GM12892 (cell line): ENCODE results near the gene GALP.

Experiments used
- POLR2A ChIP-seq: IDR thresholded peaks from 2 replicates; pipeline ENCODE4 v1.6.1; 2011; ENCODE audit warnings: low read depth, low read length, control low read depth
- POLR2AphosphoS5 ChIP-seq: IDR thresholded peaks from 2 replicates; pipeline ENCODE4 v1.6.1; 2011; ENCODE audit warnings: low read depth, low read length, control low read depth
- TAF1 ChIP-seq: IDR thresholded peaks from 2 replicates; pipeline ENCODE4 v1.6.1; 2011; ENCODE audit warnings: low read depth, mild to moderate bottlenecking, control low read depth, low read length, borderline replicate concordance

- no peak for TF ChIP-seq POLR2A
- TF ChIP-seq POLR2AphosphoS5, result no peak
- no peak for TF ChIP-seq TAF1
Measured at GRCh38 chr19:56176881-56177280, 1.1 kb downstream of the GALP start.
